Activated CD4-positive, alpha-beta T cell treated with anti-CD3 and anti-CD28 coated beads for 1 hour (primary cell): ENCODE results near the gene SMYD4.
"Not testable (repeated sequence)": the region's sequence is repeated elsewhere in the genome, so short reads cannot be mapped to it uniquely, and the experiment has no call there.

Source experiments
- DNase-seq: peaks from one replicate; pipeline ENCODE4 v3.0.0-alpha.2; 2020

Gene SMYD4

DNA sequence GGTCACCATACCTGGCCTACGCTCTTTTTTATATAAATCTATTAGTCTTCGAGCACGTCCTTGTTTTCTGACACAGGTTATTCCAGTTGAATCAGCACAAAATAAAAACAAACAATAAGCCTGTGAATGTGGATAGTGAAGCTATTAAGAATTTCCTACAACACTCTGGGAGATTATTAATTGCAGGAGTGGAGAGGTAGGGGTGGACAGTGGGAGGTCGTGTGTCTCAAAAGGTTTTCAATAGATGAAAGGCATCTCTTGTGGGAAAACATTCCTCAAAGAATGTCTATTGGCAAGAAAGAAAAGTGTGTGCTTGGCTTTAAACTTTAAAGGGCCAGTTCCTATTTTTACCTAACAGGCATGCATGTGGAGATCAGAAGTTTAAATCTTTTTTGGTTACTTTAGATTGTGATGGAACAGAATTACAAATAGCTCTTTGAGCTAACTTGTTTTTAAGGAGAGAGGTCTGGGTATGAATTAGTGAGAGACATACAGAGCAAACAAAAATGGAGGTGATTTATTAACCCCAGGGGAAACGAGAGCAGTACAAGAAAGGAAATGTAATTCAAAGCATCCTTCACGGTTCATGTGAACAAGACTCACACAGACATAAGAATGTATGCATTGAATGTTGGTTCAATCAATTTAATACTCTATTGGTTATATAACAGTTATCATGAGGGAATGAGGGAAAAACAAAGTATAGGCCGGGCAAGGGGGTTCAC lies 9.0 kb downstream of the SMYD4 start:
- no peak for DNase-seq

DNA sequence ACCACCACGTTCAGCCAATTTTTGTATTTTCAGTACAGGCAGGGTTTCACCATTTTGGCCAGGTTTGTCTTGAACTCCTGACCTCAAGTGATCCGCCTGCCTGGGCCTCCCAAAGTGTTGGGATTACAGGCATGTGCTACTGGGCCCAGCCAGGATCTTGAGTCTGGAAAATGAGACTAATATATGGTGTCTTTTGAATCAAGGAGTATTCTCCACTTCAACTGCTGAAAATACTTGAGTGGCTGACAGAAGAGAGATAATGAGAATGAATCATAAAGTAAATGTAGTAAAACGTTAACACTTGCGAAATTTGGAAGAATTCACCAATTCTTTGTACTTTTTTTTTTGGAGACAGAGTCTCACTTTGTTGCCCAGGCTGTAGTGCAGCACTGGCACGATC lies 16.6 kb downstream of the SMYD4 start:
- no peak for DNase-seq

DNA sequence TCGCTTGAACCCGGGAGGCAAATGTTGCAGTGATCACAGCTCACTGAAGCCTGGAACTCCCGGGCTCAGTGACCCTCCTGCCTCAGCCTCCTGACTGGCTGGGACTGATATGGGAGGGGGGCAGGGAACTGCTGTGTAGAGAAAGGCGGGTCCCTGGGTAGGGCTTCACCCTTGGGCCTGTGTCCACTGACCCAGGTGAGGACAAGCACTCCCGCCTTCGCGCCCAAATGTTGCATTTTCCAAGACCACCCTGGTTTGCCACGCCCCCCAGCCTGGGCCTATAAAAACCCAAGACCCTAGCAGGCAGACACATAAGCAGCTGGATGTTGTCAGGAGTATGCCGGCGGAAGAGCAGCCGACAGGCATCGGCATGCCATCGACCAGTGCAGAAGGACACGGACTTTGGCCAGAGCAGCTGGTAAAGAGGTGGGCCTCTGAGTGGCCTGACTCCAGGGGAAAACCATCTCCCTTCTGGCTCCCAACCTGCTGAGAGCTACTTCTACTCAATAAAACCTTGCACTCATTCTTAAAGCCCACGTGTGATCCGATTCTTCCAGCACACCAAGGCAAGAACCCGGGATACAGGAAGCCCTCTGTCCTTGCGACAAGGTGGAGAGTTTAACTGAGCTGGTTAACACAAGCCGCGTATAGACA lies 19.1 kb downstream of the SMYD4 start:
- no peak for DNase-seq

DNA sequence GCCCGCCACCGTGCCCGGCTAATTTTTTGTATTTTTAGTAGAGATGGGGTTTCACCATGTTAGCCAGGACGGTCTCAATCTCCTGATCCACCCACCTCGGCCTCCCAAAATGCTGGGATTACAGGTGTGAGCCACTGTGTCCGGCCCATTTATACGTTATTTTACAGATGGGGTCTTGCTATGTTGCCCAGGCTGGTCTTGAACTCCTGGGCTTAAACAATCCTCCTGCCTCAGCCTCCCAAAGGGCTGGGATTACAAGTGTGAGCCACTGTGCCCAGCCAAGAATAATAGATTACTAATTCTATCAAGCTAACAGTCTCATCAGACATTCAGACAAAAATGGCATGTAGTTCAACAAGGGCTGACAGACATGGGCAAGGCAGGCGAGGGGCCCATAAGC lies 19.9 kb downstream of the SMYD4 start:
- DNase-seq, result not testable (repeated sequence)

DNA sequence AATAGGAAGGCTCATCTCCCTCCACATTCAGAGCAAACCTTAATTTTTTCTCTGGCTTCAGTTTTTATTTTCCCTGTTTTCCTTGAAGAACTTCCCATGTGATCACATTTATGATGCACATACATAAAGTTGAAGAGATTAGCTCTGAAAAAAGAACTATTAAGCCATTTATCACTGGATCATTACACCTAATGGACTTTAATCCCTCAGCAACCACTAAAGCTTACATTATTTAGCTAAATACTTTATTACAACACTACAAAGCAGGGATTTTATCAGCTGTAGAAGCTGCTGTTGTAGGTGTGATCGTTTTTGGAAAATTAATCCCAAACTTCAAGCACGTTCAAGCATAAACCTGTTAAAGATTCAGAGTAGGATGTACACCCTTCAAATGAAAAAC lies 21.1 kb downstream of the SMYD4 start:
- DNase-seq, result no peak

DNA sequence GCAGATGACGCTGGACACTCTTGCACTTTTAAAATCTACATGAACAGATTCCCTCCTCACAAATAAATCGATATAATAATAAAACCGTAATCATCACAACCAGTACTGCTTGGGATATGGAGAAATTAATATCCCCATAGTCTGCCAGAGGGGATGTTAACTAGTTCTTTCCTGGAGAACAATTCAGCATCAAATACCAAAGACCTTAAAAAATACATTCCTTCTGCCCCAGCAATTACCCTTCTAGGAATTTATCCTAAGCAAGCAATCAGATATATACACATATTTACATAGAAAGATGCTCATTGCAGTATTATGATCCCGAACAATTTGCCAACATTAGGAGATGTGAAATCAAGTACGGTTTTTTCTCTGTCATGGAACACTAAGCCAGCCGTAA lies 21.8 kb downstream of the SMYD4 start:
- no peak for DNase-seq

DNA sequence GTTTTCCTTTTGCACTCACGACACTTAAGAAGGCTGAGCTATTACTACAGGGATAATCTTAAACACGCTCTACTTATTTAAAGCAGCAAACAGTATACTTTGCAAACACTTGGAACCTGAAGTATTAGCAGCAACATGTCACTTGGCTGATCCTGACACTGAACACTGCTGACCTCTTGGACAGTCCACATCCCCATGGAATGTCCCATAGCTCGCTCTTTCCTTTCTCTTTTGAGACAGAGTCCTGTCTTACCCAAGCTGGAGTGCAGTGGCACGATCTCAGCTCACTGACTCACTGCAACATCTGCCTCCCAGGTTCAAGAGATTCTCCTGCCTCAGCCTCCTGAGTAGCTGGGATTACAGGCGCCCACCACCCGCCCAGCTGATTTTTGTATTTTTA lies 26.4 kb downstream of the SMYD4 start:
- DNase-seq, result no peak

DNA sequence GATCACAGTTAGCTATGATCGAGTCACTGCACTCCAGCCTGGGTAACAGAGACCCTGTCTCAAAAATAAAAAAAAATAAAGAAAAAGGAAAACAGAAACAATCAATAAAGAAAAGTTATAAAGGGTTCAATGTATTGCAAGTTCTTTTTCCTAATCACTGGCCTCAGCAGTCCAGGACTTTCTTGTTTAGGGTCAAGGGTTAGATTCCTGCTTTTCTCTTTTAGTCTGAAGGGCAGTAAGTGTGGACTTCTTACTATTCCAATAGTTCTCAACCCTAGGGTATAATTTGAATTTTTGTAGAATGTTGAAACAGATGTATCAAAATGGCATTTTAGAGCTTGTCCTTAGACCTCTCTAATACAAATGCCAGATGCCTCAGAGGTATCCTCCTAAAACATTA lies 27.3 kb downstream of the SMYD4 start:
- DNase-seq, result no peak

DNA sequence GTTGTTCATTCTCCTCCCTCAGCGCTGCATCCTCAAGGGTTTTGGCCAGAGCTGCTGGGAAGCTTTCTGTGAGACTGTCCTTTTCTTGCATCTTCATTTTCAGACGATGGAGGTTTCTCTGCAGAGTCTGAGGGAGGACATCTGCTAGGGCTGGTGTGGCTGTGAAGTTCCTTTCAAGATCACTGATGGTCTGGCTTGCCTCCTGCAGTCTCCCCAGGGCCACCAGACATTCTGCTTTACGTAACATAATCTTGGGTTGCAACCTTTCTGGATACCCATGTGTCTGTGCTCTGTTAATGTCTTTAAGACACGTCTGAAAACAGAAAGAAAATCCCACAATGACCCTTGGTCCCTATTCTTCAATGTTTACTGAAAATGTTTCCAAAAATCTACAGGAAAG lies 29.0 kb downstream of the SMYD4 start:
- no peak for DNase-seq

DNA sequence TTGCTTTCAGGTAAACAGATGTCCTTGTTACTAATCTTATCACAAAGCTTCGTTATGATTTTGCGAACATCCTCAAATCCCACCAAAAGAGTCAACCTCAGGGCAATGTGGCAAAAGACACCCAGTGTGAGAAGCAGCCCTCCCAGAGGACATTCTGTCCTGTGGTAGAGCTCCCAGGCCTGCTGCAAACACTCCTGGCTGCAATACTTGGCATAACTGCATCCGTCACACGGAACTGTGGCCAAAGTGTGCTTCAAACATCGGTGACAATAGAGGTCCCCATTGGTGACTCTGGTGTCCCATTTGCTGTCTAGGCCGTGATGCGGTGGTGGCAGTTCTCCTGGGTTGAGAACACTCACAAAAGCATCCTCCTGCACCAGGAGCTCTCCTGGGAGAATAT lies 29.5 kb downstream of the SMYD4 start:
- DNase-seq, result no peak

DNA sequence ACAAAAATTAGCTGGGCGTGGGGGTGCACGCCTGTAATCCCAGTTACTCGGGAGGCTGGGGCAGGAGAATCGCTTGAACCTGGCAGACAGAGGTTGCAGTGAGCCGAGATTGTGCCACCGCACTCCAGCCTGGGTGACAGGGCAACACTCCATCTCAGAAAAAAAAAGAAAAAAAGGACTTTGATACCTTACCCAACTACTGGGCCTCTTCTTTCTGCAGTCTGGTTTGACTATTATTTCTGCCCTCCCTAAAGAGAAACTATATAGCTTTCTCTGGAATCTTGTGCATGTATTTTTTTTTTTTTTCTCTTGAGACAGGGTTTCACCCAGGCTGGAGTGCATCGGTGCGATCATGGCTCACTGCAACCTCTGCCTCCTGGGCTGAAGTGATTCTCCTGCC lies 31.9 kb downstream of the SMYD4 start:
- not testable (repeated sequence) for DNase-seq

DNA sequence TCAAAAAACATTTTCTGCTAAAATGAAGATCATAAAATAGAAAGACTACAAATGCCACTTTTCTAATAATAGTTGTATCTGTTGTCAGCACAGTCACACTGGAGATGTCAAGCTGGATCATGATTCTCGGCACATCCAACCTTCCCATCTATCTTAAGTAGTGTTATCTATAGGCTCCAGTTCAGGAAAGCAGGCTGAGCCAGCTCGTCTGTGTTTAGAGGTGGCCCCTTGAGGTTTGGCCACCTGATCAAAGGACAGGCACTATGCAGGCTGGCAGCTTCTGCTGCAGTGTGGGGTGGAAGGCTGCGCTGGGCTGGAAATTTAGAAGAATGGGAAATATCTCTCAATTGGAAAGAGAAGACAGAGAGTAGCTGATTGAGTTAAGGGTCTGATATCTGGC lies 32.4 kb downstream of the SMYD4 start:
- no peak for DNase-seq

DNA sequence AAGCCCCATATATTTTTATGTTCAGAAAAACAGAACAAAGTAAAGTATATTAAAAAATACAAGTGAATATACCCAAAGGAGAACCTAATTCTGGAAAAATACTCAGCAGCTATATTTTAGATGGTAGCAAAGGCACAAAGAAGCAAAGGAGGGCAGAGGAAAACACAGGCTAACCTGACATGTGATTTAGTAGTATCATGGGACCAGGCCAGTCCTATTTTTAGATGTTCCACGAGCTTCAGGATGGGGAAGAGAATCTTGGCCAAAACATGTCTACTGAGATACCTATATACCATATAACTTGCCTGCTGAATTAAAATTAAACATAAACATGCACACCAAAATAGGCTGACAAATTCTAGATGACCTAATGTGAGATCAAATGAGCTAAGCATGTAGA lies 32.9 kb downstream of the SMYD4 start:
- no peak for DNase-seq

DNA sequence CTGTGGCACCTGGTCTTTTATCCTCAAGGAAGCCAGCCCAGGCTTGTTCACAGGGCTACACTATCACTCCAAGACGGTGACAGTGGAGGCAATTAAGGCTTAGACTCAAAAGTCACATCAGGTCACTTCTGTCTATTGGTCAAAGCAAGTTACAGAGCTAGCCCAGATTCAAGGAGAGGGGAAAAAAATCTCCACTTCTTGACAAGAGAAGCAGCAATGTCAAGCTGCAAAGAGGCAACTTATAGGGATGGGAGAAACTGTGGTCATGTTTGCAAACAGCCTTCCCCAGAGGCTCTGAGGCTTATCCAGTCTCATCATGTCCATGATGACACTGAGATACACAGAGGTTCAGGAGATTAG lies 36.3 kb downstream of the SMYD4 start:
- DNase-seq, result no peak

DNA sequence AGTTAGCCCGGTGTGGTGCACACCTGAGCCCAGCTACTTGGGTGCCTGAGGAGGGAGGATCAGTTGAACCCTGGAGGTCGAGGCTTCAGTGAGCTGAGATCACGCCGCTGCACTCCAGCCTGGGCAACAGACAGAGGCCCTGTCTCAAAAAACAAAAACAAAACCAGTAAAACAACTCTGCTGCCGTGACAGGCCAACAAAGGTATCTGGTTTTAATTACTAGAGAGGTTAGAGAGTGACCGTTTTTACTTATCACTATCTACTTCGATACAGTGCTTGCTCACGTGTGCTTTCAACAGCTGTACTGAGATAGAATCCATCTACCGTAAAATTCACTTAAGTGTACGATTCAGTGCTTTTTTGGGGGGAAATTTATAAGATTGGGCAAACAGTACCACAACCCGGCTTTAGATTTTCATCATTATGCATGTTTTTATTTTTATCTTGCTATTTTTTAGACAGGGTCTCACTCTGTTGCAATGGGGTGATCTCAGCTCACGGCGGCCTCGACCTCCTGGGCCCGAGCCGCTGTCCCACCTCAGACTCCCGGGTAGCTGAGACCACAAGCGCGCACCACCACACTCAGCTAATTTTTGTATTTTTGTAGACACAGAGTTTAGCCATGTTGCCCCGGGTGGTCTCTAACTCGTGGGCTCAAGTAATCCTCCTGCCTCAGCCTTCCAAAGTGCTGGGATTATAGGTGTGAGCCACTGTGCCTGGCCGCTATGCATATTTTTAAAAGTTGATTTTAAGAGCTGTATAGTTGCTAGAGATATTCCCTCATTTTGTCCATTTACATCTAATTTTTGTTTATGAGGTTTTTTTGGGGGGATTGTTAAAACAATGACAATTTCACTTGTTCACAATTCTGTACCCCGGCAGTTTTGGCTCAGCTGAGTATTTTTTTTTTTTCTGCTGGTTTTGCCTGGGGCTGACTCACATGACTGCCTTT lies 36.9 kb downstream of the SMYD4 start:
- DNase-seq, result no peak

DNA sequence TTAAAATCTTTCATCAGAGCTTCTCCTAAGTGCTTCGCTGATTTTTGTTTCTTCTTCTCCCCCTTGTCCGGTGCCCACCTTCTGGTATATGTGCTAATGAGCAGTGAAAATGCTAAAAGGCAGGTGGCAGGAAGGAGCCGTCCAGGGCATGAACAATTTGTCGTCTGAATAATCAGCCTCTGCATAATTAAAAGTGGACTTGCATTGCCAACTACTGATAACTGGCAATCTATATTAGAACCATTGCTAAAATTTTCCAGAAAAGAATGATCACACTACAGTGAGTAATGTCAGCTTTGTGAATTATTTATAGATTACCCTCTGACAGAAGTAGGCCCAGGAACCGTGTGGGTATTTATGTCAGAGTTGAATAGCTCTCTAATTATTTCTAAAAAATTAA lies 39.8 kb downstream of the SMYD4 start:
- no peak for DNase-seq

DNA sequence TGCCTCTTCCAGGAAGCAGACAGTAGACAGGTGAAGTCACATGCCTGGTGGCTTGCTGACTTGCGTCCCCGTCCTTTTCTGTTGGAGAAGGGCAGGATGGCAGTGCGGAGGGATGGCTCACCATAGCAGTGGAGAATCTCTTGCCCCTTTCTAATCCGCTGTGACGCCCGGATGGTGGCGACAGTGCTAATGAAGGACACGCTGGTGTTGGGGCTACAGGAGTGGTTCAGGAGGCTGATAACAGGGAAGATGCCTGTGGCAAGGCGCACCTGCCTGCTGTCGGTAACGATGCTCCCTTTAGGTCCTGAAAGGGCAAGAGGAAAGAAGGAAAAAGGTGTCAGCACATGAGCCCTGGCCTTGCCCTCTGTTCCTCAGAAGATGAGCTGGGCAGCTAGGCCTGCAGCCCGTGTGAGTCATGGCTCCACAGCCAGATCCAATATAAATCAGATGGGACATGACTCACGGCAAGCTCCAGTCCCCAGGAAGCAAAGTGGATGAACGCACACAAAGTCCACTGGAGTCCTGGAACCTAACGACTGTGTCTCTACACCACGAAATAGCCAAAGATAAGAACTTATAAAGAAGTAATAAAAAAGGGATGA lies 42.3 kb downstream of the SMYD4 start:
- no peak for DNase-seq

DNA sequence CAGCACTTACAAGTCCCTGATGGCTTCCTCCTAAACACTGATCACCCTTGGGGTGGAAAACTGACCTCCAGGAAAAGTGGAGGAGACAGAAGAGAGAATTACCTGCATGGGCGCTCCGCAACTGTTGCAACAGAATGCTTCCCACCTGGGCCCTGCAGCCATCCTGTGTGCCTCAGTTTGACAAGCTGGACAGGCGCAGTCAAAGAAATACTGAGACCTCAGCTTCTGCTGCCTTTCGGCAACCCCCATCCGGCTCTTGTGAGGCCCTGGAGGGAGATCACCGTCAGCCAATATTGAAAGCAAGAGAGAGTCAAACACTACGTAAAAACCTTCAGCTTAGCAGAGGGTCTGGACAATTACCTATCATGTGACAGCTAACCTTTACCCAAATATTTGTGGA lies 43.0 kb downstream of the SMYD4 start:
- no peak for DNase-seq

DNA sequence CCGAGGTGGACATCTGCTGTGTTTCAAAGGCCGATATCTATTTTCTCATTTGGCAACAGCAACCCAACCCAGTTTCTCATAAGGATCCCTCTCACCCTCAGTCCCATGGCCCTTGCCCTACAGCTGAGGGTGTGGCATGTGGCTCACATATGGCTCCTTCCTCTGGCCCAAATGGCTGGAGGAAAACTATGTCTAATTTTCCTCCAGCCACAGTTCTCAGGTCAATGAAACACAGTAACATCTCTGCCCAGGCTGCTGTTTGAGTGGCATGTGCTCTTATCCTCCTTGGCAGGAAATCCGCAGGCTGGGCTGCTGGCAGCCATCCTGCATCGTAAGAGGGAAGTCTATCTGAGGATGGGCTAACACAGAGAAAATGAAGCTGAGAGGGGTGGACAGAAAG lies 43.8 kb downstream of the SMYD4 start:
- no peak for DNase-seq

DNA sequence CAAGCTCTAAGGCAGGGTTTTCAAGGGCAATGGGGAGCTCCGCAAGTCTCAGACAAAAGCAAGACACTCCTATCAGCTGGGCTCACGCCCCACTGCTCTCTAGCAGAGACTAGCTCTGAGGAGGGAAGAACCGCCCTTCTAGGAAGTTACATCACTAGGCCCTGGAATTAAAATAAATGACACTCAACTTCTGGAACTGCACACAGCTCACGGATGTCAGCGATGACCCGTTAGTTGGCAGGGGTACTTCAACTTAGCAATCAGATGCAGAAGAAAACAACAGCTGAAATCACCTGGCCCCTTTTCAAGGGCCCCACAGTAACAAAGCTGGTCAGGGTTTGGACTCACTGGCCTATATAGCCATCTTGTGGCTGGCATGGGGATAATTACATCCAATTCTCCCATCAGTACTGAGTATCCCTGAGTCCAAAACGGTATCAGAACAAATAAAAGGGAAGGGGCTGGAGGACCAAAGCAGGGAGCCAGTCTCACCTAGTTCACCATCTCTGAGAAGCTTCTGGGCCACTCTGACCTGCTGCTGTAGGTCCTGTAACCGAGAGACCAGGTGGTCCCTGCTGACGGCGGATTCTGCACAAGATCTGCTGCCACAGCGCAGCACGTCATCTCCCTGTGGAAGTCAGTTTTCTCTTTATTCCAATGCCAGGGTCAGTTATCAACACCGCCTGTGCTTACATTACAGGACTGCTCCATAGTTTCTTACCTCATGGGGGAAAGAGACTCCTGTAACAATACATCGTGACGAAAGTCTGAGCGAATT lies 45.7 kb downstream of the SMYD4 start:
- no peak for DNase-seq

DNA sequence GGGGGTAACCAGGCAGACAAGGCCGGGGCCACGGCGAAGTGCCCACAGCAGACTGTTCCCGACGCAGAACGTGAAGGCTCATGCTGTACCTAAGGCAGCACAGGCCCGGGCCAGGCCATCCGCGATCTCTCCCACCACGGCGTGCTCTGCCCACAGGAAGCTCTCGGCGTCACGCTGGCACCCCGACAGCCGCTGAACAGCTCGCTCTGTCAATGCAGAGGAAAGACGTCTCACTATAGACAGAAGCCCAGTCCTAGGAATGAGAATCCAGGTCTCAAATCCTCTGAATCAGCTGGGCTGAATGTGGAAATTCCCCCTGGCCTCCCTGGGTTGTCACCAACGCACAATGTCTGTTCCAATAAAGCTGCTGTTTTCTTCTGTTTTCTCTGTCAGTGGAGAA lies 46.4 kb downstream of the SMYD4 start:
- no peak for DNase-seq

DNA sequence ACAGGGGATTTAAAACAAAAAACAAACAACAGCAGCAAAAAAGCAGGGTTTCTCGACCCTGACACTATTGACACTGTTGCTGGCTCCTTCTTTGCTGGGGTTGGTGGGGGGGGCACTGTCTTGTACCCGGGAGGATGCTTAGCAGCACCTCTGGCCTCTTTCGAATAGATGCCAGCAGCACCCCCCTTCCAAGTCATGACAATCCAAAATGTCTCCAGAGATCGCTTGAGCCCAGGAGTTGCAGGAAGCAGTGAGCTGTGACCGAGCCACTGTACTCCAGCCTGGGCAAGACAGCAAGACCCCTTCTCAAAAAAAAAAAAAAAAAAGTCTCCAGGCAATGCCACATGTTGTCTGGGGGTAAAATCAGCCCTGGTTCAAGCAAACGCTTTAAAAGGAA lies 47.5 kb downstream of the SMYD4 start:
- DNase-seq, result no peak
